ENCODE data around the gene MPPED2. TPM values are rescaled to one million over a fixed set of nuclear protein-coding genes. Genes with fewer than 3 reads are reported as not detected.

Gene MPPED2
- total and polyA plus RNA-seq, 10 of the 15 experiments (the other 5 are each of a cell fraction or from before 2014, with no cell fraction given) = not detected

DNA sequence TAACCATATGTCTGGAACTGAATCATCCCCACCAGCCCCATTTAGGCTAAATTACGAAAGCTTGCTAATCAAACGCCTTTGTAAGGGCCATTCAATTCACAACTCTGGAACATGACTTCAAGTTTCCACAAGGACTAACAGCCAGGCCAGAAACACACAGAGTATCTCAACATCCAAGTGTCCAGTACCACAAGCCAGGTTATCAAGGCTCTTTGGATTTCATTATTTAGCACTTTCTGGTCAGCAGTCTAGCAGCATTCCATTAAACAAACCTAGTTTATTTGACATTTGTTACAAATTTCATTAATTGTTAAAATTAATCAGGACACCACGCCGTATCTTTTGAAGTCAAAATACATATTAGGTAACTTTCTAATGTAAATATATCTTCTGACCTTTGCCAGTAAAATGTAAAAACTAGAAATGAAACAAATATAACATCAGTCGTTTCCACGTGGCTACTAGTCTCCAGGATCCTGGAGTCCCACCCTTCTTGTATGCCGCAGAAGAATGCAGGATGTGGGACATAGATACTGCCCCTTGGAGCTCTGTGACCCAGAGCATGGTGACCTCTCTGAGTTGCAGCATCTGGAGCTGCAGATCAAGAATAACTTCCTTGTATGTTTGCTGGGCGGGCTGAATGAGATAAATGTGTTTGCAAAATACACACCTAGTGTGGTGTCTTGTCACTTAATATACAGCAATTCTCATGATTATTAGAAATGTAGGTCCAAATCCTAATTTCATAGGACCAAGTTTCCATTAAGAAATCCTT is 64.7 kb downstream of the MPPED2 start:
- Histone ChIP-seq H4K20me1 (ENCODE audit: control insufficient read depth, insufficient read depth) (no peaks in the 10 kb centered on the region), H3K27me3 (replicated peaks in 1 of 2; ENCODE audit: control insufficient read depth in 2 of 2, insufficient read depth in 2 of 2, low read length in 1 of 2) (peaks cover 0 to 2% of the 10 kb centered on the region in 2 experiments; a peak in 2 of 4 replicates), H3K4me3 (no peak overlapping the region), H3K4me1 (ENCODE audit: control insufficient read depth, insufficient read depth, low read length) (no peaks in the 10 kb centered on the region), H3K9ac (ENCODE audit: control insufficient read depth, insufficient read depth, low read length) (no peak overlapping the region), H3K36me3 (ENCODE audit: control insufficient read depth in 2 of 2, insufficient read depth in 2 of 2, low read length in 1 of 2) (no peaks in the 10 kb centered on the region), H2AFZ (ENCODE audit: control insufficient read depth, low read depth, low read length) (no peak overlapping the region), H3K79me2 (ENCODE audit: control insufficient read depth, insufficient read depth, low read length) (no peaks in the 10 kb centered on the region), H3K9me3 (replicated peaks; ENCODE audit: control insufficient read depth, insufficient read depth, low read length) (no peaks in the 10 kb centered on the region), H3K27ac (ENCODE audit: control insufficient read depth, insufficient read depth) (no peak overlapping the region), H3K4me2 (ENCODE audit: control insufficient read depth, insufficient read depth) (no peak overlapping the region)
- ChIA-PET RAD21 (ENCODE audit: unreplicated experiment) (no interaction called here), POLR2A (interaction anchor here (0.6 kb wide), 1 partner anchor 20 kb away, joined by 3 read pairs; no protein-coding TSS in a partner anchor), SMC1A (ENCODE audit: uncharacterized antibody, unreplicated experiment) (interaction anchor here (1.1 kb wide), 1 partner anchor 12 kb away, joined by 3 read pairs; no protein-coding TSS in a partner anchor), CTCF (no interaction called here)
- DNase-seq (ENCODE audit: low read depth, low spot score) (no peak), FAIRE-seq (no peak), ATAC-seq (no peak)
- 42% methylated on average over 8 of the region's 8 CpGs for WGBS (ENCODE audit: insufficient coverage, insufficient replicate concordance, low lambda C conversion rate, missing lambda C conversion rate)
- in situ Hi-C loops (cut with MboI) (no loop called here), intact Hi-C loops (cut with micrococcal nuclease; ENCODE audit: unreplicated experiment) (no loop called here)
- no TSS peak for BruUV-seq (replicated peaks)
- TF ChIP-seq, protein P1, sequence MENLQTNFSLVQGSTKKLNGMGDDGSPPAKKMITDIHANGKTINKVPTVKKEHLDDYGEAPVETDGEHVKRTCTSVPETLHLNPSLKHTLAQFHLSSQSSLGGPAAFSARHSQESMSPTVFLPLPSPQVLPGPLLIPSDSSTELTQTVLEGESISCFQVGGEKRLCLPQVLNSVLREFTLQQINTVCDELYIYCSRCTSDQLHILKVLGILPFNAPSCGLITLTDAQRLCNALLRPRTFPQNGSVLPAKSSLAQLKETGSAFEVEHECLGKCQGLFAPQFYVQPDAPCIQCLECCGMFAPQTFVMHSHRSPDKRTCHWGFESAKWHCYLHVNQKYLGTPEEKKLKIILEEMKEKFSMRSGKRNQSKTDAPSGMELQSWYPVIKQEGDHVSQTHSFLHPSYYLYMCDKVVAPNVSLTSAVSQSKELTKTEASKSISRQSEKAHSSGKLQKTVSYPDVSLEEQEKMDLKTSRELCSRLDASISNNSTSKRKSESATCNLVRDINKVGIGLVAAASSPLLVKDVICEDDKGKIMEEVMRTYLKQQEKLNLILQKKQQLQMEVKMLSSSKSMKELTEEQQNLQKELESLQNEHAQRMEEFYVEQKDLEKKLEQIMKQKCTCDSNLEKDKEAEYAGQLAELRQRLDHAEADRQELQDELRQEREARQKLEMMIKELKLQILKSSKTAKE (IDR thresholded peaks at IDR 0.05; ENCODE audit: low read depth, poor library complexity, severe bottlenecking) = no peak
- TF ChIP-seq EP300 (IDR thresholded peaks at IDR 0.05; ENCODE audit: borderline replicate concordance in 1 of 2, control insufficient read depth in 1 of 2, low read depth in 2 of 2, low read length in 2 of 2) = no peak
- no peak for TF ChIP-seq RFX5 (IDR thresholded peaks at IDR 0.05; ENCODE audit: low read depth, low read length)
- no peak for TF ChIP-seq SIN3A (IDR thresholded peaks at IDR 0.05; ENCODE audit: low read depth, low read length)
- no peak for TF ChIP-seq EZH2 (IDR thresholded peaks at IDR 0.05; ENCODE audit: borderline replicate concordance, control insufficient read depth, low read depth, low read length)
- TF ChIP-seq PAX8 (IDR thresholded peaks at IDR 0.05) = no peak
- TF ChIP-seq SMARCA5 (IDR thresholded peaks at IDR 0.05) = no peak
- TF ChIP-seq CBX3 (IDR thresholded peaks at IDR 0.05; ENCODE audit: borderline replicate concordance, low read depth) = no peak
- TF ChIP-seq, protein P2, sequence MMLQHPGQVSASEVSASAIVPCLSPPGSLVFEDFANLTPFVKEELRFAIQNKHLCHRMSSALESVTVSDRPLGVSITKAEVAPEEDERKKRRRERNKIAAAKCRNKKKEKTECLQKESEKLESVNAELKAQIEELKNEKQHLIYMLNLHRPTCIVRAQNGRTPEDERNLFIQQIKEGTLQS (IDR thresholded peaks at IDR 0.05; ENCODE audit: borderline replicate concordance, extremely low read depth, low read depth, low read length) = no peak
- no peak for TF ChIP-seq ZNF217 (IDR thresholded peaks at IDR 0.05)
- TF ChIP-seq YY1 (IDR thresholded peaks at IDR 0.05; ENCODE audit: low read depth, low read length) = no peak

All from GM12878 (cell line).